OCI-M2 (cell line): ENCODE results near the gene FRAS1.
"Not testable (repeated sequence)": the region's sequence is repeated elsewhere in the genome, so short reads cannot be mapped to it uniquely, and the experiment has no call there.

Experiments used
- DNase-seq: peaks from one replicate; lab custom pipeline; 2025; ENCODE audit not compliant: unreplicated experiment; lab: John Stamatoyannopoulos, UW

Gene FRAS1, protein sequence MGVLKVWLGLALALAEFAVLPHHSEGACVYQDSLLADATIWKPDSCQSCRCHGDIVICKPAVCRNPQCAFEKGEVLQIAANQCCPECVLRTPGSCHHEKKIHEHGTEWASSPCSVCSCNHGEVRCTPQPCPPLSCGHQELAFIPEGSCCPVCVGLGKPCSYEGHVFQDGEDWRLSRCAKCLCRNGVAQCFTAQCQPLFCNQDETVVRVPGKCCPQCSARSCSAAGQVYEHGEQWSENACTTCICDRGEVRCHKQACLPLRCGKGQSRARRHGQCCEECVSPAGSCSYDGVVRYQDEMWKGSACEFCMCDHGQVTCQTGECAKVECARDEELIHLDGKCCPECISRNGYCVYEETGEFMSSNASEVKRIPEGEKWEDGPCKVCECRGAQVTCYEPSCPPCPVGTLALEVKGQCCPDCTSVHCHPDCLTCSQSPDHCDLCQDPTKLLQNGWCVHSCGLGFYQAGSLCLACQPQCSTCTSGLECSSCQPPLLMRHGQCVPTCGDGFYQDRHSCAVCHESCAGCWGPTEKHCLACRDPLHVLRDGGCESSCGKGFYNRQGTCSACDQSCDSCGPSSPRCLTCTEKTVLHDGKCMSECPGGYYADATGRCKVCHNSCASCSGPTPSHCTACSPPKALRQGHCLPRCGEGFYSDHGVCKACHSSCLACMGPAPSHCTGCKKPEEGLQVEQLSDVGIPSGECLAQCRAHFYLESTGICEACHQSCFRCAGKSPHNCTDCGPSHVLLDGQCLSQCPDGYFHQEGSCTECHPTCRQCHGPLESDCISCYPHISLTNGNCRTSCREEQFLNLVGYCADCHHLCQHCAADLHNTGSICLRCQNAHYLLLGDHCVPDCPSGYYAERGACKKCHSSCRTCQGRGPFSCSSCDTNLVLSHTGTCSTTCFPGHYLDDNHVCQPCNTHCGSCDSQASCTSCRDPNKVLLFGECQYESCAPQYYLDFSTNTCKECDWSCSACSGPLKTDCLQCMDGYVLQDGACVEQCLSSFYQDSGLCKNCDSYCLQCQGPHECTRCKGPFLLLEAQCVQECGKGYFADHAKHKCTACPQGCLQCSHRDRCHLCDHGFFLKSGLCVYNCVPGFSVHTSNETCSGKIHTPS (N-terminal part only)

DNA sequence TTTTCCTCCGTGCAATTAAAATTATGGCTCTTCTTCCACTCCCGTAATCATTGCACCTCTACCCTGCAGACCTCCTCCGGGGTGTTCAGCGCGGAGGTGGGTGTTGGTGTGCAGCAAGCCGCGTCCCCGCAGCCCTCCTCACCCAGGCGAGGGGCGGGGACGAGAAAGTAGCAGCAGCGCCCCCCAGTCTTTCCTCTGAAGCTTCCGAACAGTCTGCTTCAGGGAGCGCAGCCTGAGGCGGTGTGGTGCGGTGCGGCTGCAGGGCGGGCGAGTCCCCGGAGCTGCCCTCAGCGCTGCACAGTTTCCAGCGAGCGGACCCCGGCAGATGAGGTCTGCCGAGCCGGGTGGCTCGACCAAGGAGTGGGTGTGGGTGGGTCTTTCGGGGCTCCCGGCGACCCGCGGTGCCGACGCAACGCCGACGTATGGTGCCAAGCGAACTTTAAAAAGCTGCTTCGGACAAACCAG, at the start of gene FRAS1:
Gene FRAS1 (plus strand): TSS at position 189 of the 465 bp plus-strand sequence. CDS start 687 bp downstream, outside the sequence.
- no peak for DNase-seq

DNA sequence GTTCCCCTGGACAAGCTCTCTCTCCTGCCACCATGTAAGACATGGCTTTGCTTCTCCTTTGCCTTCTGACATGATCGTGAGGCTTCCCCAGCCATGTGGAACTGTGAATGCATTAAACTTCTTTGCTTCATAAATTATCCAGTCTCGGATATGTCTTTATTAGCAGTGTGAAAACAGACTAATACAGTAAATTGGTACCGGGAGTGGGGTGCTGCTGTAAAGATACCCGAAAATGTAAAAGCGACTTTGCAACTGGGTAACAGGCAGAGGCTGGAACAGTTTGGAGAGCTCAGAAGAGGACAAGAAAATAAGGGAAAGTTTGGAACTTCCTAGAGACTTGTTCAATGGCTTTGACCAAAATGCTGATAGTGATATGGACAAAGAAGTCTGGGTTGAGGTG, 46.1 kb upstream of the FRAS1 start:
- not testable (repeated sequence) for DNase-seq

DNA sequence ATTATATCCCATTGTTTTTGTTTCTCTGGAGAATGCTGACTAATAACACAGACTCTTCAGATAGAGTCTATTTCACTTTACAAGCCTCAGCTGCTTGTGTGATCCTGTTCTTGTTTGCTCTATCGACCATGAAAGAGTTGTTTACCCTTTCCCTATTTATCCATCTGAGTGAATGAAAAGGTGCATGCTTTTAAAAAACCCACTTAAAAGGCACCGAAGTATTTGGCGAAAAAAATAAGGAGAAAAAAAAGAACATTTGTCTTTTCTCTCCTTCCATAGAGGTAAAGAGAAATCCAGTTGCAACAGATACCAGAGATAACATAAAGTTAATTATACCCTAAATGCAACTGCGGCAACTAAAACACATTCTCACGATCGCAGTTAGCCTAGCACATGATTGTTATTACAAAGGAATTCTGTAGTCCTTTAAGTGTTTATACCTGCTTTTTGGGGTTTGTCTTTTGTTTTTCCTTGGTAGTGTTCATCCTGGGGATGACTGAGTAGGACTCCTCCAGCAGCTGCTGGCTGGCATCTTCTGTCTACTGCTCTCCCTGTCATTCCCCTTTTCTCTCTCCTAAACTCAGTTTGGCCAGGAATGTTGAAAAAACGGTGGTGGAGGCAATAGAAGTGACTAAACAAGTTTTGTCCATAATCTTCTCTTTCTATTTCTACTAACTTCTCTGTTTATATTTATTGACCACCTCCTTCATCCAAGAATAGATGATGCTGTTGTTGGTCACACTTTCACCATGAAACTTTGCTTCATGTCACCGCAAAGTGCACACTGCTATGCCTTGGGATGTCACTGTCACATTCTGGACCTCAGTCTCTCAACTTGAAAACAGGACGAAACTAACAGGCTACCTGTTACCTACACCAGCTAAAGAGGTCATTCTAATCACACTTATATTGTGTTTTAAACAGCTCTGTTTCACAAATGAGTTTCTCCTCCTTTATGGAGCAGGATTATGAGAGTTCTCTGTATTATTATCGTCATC, 41.9 kb upstream of the FRAS1 start:
- no peak for DNase-seq

DNA sequence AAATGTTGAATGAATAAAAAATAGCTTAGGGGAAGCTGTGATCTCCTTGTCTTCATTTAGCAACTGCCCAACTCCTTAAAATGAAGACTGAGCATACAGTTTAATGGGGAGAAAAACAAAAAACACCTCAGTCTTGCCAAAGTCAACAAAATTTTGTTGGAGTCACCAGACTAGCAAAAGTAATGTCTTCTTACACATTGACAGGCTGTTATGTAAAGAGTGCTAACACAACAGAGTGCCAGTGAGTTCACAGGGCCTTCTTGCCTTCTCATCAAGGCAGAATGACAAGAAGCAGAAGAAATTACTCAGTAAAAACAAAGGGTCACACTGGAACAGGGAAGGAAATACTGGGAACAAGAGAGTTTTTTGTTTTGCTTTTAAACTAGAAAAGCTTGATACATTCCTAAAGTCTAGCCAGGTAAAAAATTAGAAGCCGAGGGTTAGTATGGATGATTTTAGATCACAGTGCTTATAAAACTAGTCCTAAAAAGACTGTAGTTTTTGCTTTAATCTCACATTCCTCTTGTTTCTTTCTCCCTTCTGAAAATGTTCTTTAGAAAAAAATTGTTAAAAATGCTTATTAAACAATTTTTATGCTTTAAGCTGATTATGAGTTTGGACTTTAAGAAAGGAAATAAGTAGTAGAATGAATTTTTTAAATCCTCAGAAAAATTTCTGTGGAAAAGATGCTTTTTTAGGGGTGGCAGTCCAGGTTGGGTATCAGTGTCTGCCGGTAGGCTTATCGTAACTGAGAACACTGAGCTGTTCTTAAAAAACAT, 38.7 kb upstream of the FRAS1 start:
- no peak for DNase-seq

DNA sequence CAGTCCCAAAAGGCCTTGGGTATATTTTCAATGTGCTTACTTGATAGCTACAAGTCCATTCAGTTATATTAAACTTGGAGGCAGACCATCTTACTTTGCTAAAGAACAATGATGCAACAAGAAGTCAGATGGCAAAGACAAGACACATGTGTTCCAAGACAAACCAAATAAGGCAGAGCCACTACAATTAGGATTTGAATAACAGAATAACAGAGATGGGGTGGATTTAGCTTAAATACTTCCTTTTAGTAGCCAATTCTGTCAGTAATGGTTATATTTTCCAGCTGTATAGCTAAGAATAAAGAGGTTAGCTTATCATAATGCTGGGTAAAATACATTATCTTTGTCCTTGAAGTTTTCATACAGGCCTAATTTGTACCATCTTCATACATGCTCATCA, 37.7 kb upstream of the FRAS1 start:
- no peak for DNase-seq

DNA sequence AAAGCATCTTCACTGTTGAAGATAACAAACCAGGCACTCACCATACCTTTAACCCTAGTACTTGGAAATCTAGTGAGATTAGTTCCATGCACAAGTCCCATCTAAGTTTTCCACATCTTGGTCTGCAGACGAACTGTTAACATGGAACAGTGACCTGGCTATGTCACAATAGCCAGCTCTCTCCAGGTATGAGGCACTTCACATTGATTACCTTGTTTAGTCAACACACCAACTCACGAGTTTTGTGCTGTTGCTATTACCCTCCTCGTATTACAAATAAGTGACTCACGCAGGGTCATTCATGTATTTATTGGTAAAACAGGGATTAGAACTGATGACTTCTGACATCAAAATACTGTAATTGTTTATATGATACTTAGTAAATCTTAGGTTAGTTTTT, 36.4 kb upstream of the FRAS1 start:
- DNase-seq, result no peak

DNA sequence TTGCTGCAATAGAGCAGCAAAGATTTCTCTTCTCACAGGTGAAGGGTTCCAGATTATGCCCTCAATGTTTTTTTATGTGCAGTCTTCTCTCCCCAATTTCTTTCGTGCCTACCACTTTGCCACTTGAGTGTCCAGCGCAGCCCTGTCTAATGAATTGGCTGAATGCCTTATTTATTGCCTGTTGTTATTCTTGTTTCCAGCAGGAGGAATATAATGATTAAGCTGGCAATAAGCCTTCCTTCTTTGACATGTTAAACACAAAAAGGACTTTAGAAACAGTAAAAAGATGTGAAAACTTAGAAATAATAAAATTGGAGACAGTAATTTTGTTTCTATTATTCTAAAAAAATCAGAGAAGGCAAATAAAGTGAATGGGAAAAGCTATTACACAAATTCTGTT, 34.6 kb upstream of the FRAS1 start:
- no peak for DNase-seq

DNA sequence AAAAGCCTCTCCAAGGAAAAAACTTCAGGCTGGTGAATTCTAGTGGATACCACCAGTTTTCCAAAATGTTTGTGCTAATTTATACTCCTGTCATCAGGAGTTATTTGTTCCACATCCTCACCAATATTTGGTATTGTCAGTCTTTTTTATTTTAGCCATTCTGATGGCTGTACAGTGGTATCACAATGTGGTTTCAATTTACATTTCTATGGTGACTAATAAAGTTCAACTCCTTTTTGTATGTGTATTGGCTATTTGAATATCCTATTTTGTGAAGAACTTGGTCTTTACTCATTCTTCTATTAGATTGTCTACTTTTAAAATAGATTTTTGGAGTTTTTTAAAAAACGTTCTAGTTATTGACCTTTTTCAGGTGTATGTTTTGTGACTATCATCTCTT, 33.0 kb upstream of the FRAS1 start:
- DNase-seq, result no peak

DNA sequence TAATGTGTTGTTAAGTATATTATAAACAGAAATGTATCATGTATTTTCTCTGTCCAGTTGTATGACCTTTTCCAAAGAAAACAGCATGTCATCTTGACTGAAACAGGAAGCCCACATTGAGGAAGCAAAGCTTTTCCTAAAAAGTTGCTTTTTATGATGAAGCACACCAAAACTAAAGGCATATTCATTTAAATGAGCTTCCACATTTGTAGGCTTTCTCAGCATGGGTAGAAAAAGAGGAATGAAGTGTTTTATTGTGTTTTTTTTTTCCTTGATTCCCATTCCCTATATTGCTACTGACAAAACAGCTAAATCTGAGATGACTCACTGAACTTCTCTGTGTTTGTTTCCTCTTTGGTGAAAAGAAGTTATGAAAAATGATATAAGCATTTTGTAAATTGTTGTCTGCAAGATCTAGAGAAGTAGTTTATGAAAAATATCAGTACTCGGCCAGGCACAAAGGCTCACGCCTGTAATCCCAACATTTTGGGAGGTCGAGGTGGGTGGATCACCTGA, 32.5 kb upstream of the FRAS1 start:
- DNase-seq, result no peak

DNA sequence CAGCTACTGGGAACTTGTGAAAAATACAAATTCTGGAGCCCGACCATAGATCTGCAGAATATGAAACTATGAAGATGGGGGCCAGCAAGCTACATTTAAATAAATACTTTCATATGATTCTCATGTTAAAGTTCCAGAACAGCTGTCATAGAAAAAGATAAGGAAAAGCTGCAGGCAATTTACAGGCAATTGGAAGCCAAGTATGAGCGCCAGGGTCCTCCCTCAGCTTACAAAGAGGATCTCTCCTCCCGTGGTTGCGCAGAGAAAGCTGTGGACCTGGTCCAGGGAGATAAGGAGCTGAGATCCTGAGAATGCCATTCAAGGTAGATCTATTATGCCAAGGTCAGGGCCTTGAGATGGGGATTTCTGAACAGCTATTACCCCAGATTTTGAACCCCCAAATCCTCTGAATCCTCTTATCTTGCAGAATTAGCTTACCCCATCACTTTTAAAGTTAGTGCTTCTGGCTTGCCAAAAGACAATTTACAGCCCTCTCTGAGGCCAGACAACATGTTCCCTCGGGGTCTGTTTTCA, 25.6 kb upstream of the FRAS1 start:
- DNase-seq, result no peak

DNA sequence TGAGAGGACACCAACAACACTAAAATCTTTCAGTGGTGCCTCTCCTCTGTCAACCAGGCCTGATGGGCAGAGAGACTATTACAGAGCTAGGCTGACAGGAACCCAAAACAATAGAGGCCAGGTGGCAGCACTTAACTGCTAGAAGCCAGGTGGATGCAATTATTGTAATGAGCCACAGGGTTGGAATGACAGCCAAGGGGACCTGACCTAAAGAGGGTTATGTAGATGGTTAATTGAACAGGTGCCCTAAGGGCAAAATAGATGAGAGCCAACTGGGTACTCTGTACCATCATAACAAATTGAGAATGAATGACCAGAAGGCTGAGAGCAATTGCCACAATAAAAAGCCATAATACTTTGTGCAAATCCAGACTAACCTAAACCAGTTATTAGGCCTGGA, 24.7 kb upstream of the FRAS1 start:
- DNase-seq, result no peak

DNA sequence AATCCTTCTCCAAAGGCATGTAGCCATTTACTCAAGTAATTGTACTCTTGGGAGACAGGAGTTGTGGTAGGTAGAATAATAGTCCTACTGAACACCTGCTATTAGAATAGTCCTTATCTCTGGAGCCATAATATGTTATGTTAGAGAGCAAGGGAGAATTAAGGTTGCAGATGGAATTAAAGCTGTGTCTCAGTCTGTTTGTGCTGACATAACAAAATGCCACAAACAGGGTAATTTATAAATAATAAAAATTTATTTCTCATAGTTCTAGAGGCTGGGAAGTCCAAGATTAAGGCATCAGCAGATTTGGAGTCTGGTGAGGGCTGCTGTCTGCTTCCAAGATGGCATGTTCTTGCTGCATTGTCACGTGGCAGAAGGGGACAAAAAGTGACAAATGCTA, 24.2 kb upstream of the FRAS1 start:
- no peak for DNase-seq

DNA sequence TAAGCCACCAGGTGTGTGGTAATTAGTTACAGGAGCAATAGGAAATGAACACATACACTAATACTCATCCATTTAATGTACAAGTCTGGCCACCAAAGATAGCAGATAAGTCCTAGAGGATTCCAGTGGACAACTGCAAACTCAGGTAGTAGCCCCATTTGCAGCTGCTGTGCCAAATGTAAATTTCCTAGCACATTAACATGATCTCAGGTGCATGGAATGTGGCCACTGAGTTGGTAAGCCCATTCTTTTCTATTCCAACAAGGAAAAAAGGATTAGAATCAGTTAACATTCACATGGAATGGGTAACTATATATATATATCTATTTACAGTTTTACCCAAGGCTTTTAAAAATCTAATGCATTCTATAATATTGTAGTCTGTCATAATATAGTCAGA, 23.3 kb upstream of the FRAS1 start:
- no peak for DNase-seq

DNA sequence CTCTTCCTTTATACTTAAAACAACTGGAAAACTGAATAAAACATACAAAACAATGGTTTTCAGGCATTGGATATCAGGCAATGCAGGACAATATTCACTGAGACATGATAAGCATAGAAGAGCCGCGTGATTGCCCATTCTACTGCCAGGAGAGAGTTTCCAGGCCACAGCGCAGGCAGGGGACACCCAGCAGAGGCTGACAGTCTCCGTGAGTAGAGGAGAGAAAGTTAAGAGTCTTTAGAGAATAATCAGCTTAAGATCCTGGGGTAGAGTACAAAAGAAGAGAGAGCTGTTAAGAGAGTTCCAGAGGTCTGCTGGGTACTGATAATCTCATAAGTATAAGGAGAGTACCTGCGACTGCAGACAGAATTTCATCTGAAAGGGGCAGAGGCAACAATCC, 18.4 kb upstream of the FRAS1 start:
- no peak for DNase-seq

DNA sequence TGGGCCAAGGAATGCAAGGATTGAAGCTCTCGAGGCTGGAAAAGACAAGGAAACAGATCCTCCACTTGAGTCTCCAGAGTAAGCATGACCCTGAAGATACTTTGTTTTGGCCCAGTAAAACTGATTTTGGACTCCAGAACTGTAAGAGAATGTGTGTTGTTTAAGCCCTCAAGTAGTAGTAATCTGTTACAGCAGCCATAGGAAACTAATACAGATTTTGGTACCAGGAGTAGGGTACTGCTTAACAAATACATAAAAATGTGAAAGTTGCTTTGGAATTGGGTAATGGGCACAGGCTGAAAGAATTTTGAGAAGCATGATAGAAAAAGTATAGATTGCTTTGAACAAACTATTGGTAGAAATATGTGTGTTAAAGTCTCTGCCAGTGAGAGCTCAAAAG, 17.4 kb upstream of the FRAS1 start:
- no peak for DNase-seq

DNA sequence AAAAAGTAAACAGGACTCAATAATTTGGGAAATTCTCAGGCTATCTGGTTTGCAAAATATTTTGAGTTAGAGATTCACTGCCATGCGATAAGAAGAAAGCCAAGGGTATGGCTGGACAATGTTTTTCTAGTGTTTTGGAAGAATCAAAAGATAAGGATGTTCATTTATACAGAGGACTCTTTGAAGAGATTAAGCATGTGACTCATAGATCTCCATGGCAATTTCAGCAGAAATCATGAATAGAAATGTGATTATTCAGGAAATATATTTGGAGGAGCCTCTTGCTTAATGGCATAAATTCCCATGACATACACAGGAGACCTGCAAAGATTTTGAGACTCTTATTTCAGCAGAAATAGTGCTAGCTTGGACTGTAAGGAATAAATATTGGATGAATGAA, 16.7 kb upstream of the FRAS1 start:
- no peak for DNase-seq

DNA sequence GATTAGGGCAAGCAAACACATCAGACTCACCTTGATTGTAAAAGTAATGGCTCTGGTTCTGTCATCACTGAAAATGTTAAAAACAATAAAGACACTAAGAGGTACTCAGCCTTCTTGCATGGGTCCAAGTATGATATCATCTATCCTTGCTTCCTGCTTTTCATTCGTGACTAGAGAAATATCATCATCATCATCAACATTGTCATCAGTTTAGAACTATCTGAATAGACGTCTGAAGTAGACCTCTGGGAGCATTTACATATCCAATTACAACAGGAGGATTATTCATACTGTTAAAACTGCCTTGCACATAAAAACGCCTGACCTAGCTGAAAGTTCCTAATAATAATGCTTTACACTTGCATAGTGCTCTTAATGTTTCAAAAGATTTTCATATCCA, 9.8 kb upstream of the FRAS1 start:
- DNase-seq, result no peak

DNA sequence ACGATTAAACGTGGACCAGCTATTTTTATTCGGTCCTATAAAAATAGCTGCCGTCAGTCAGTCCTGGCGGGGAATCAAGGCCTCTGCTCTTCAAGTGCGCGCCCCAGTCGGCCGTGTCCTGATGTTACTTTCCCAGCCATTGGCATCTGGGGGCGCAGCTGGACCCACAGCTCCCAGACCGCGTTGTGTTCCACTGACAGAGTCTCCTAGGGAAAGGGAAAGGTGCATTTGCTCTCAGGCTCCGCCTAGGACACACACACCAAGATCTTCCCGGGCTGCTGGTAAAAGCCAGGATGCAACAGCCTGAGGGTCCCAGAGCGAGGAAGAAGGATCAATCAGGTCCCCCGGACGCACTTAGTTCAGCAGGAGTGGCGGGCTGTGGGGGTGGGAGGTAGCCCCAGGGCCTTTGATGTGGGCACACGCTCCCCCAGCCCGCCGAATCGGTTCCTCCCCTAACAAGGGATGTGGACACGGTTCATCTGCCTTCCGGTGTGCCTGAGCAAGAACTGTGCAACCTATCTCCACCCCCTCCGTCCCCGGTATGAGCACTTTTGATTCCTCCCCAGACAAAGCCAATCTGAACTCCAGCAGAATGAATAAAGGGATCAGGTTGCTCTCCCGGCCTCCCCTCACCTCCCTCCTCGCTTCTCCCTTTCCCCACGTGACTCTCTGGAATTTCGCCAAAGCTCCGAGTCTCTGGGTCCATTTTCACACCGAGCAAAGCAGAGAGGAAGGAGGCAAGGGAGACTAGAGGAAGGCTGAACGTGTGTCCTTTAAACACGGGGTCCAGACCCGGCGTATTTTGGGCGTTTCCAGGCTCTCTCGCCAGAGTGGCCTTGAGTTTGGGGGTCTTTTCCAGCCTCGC, 626 bp upstream of the FRAS1 start:
- DNase-seq, result no peak
